ENCODE results near the gene MEGF9. TPM values are rescaled to one million over a fixed set of nuclear protein-coding genes. Genes with fewer than 3 reads are reported as not detected.
"Not testable (repeated sequence)": the region's sequence is repeated elsewhere in the genome, so short reads cannot be mapped to it uniquely, and the experiment has no call there.

Gene MEGF9
- total RNA-seq, 1 experiment from 2014 or later = 11.9 TPM

DNA sequence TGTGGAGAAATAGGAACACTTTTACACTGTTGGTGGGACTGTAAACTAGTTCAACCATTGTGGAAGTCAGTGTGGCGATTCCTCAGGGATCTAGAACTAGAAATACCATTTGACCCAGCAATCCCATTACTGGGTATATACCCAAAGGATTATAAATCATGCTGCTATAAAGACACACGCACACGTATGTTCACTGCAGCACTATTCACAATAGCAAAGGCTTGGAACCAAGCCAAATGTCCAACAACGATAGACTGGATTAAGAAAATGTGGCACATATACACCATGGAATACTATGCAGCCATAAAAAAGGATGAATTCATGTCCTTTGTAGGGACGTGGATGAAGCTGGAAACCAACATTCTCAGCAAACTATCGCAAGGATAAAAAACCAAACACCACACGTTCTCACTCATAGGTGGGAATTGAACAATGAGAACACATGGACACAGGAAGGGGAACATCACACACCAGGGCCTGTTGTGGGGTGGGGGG lies 162.0 kb downstream of the MEGF9 start:
- DNase-seq (ENCODE audit: extremely low read depth, low read depth) = not testable (repeated sequence)

Other genes starting within 250 kb of the MEGF9 start
- gene CDK5RAP2, start 134.3 kb downstream of the MEGF9 start, total RNA-seq (2014; rRNA removed; shearing (Covaris generic)) = 82.7 and 92.3 TPM in 2 replicates
- 34.4 and 40.2 TPM in 2 replicates for gene FBXW2, start 78.9 kb upstream of the MEGF9 start, total RNA-seq (2014; rRNA removed; shearing (Covaris generic))
- gene PSMD5, start 128.5 kb upstream of the MEGF9 start, total RNA-seq (2014; rRNA removed; shearing (Covaris generic)) = 30.9 and 36.9 TPM in 2 replicates
- gene PHF19, start 162.7 kb upstream of the MEGF9 start, total RNA-seq (2014; rRNA removed; shearing (Covaris generic)) = 66.4 and 70.0 TPM in 2 replicates
- gene TRAF1, start 212.3 kb upstream of the MEGF9 start, total RNA-seq (2014; rRNA removed; shearing (Covaris generic)) = 0.87 and 1.5 TPM in 2 replicates

Data from NCI-H460 (cell line).